IPS-18a (cell line): Measurements from ENCODE around the gene TFAP2E.
A peak's percentile ranks its signal among the peaks of the same experiment; 100 is the strongest.

Experiments used
- H3K27ac ChIP-seq: one replicate; pipeline ENCODE4 v1.5.1; 2013; ENCODE audit warnings: low read length
- H3K27me3 ChIP-seq: one replicate; pipeline ENCODE4 v1.6.1; 2013; ENCODE audit warnings: mild to moderate bottlenecking, low read length; ENCODE audit not compliant: control insufficient read depth, insufficient read depth
- H3K36me3 ChIP-seq: one replicate; pipeline ENCODE4 v1.6.1; 2013; ENCODE audit warnings: low read depth, low read length; ENCODE audit not compliant: control insufficient read depth
- H3K4me1 ChIP-seq: one replicate; pipeline ENCODE4 v1.6.1; 2013; ENCODE audit warnings: low read depth, low read length; ENCODE audit not compliant: control insufficient read depth
- H3K4me3 ChIP-seq: one replicate; pipeline ENCODE4 v1.5.1; 2013; ENCODE audit warnings: low read length
- H3K9ac ChIP-seq: one replicate; pipeline ENCODE4 v1.6.1; 2013; ENCODE audit warnings: mild to moderate bottlenecking, low read length, moderate library complexity
- H3K9me3 ChIP-seq: one replicate; pipeline ENCODE4 v1.6.1; 2013; ENCODE audit warnings: low read depth, low read length; ENCODE audit not compliant: control insufficient read depth

Gene TFAP2E

GRCh38 chr1:35642471-35642955 is 69.4 kb downstream of the TFAP2E start:
- Histone ChIP-seq H3K27ac (no peak overlapping the region), H3K9ac (no peak overlapping the region), H3K4me3 (peak overlapping the region; percentile 84), H3K4me1 (peaks cover 6% of the 10 kb centered on the region), H3K36me3 (peaks cover 4% of the 10 kb centered on the region), H3K9me3 (no peaks in the 10 kb centered on the region), H3K27me3 (peaks cover 20% of the 10 kb centered on the region)

DNA sequence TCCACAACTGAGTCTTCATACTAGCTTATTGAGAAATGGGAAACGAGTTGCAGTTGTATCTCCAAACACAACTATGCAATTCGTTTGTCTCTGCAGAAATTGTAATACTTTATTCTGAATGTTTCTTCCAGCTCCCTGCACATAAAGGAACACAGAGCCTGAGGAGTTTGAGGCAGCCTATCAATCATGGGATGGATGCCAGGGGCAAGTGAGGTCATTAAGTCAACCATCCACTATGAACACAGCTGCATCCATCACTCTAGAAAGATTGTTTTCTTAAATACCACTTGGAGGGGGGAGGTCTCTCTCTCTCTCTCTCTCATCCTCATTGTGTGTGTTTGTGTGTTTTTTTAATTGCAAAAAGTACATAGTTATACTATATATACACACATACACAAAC is 71.1 kb downstream of the TFAP2E start:
- Histone ChIP-seq H3K9me3 (no peaks in the 10 kb centered on the region), H3K27ac (no peak overlapping the region), H3K4me1 (peaks cover 3% of the 10 kb centered on the region), H3K4me3 (no peak overlapping the region), H3K9ac (no peak overlapping the region), H3K27me3 (peaks cover 20% of the 10 kb centered on the region), H3K36me3 (no peaks in the 10 kb centered on the region)
